IPS DF 6.9 (cell line): ENCODE measurements around the gene TRMT112.

ENCODE experiments used
- DNase-seq: peaks from one replicate; pipeline ENCODE4 v3.0.0-alpha.2; 2013; ENCODE audit warnings: low read depth, low spot score
- H3K27ac ChIP-seq: one replicate; pipeline ENCODE4 v1.5.1; 2013; ENCODE audit warnings: low read length, control low read depth
- H3K27me3 ChIP-seq: 2 replicates; pipeline ENCODE4 v1.6.1; 2013; ENCODE audit warnings: mild to moderate bottlenecking, low read length; ENCODE audit not compliant: control insufficient read depth, insufficient read depth
- H3K36me3 ChIP-seq: 2 replicates; pipeline ENCODE4 v1.6.1; 2013; ENCODE audit warnings: low read length; ENCODE audit not compliant: control insufficient read depth, insufficient read depth
- H3K4me1 ChIP-seq: 2 replicates; pipeline ENCODE4 v1.6.1; 2013; ENCODE audit warnings: low read length; ENCODE audit not compliant: control insufficient read depth, insufficient read depth
- H3K4me3 ChIP-seq: 2 replicates; pipeline ENCODE4 v1.5.1; 2013; ENCODE audit warnings: mild to moderate bottlenecking, low read length
- H3K9me3 ChIP-seq: 2 replicates; pipeline ENCODE4 v1.6.1; 2013; ENCODE audit warnings: low read length, inconsistent platforms; ENCODE audit not compliant: control insufficient read depth, insufficient read depth
- WGBS: extraction: QIAGEN DNeasy Blood & Tissue Kit; methylation state at CpG from one replicate; pipeline ENCODE4 v1.1.7; 2013; ENCODE audit warnings: mixed read lengths, missing lambda C conversion rate; ENCODE audit not compliant: insufficient read length, insufficient coverage; 5-methylcytosine and 5-hydroxymethylcytosine counted together

Gene TRMT112

GRCh38 chr11:64357904-64358535 lies 40.7 kb upstream of the TRMT112 start:
- Histone ChIP-seq H3K4me3 (no peak overlapping the region), H3K4me1 (peaks cover 13% of the 10 kb centered on the region), H3K9me3 (no peaks in the 10 kb centered on the region), H3K27me3 (no peaks in the 10 kb centered on the region), H3K36me3 (peaks cover 3% of the 10 kb centered on the region), H3K27ac (no peak overlapping the region)
- no CpG with 5 or more reads among the region's 13 CpGs for WGBS
- no peak for DNase-seq

GRCh38 chr11:64357446-64357845 lies 40.1 kb upstream of the TRMT112 start:
- Histone ChIP-seq H3K4me3 (no peak overlapping the region), H3K27ac (no peak overlapping the region), H3K4me1 (peaks cover 13% of the 10 kb centered on the region), H3K27me3 (no peaks in the 10 kb centered on the region), H3K9me3 (no peaks in the 10 kb centered on the region), H3K36me3 (peaks cover 3% of the 10 kb centered on the region)
- WGBS = no CpG with 5 or more reads among the region's 6 CpGs
- DNase-seq = no peak

- no peak for DNase-seq
- no peak overlapping the region for H3K27ac ChIP-seq
- no peaks in the 10 kb centered on the region; the same call in 1 of the 2 replicates for H3K36me3 ChIP-seq
- H3K4me1 ChIP-seq = peaks cover 13% of the 10 kb centered on the region
- no peaks in the 10 kb centered on the region for H3K27me3 ChIP-seq
- H3K4me3 ChIP-seq = no peak overlapping the region
- no CpG with 5 or more reads among the region's 25 CpGs for WGBS
- H3K9me3 ChIP-seq = no peaks in the 10 kb centered on the region
Observed at GRCh38 chr11:64356498-64357411, 39.4 kb upstream of the TRMT112 start.

- no peaks in the 10 kb centered on the region; the same call in 1 of the 2 replicates for H3K36me3 ChIP-seq
- no peaks in the 10 kb centered on the region for H3K9me3 ChIP-seq
- no peak overlapping the region for H3K4me3 ChIP-seq
- no peaks in the 10 kb centered on the region for H3K27me3 ChIP-seq
- no CpG with 5 or more reads among the region's 23 CpGs for WGBS
- DNase-seq = no peak
- H3K27ac ChIP-seq = no peak overlapping the region
- H3K4me1 ChIP-seq = peaks cover 13% of the 10 kb centered on the region
Observed at GRCh38 chr11:64355078-64355940, 38.0 kb upstream of the TRMT112 start.

GRCh38 chr11:64353715-64354506 lies 36.6 kb upstream of the TRMT112 start:
- DNase-seq = no peak
- no CpG with 5 or more reads among the region's 20 CpGs for WGBS
- Histone ChIP-seq H3K9me3 (no peaks in the 10 kb centered on the region), H3K36me3 (no peaks in the 10 kb centered on the region), H3K27me3 (no peaks in the 10 kb centered on the region), H3K4me1 (peaks cover 6% of the 10 kb centered on the region), H3K27ac (no peak overlapping the region), H3K4me3 (no peak overlapping the region)

- Histone ChIP-seq H3K36me3 (no peaks in the 10 kb centered on the region), H3K27ac (no peak overlapping the region), H3K27me3 (no peaks in the 10 kb centered on the region), H3K9me3 (no peaks in the 10 kb centered on the region), H3K4me3 (no peak overlapping the region), H3K4me1 (peaks cover 5% of the 10 kb centered on the region)
- no peak for DNase-seq
- WGBS = no CpG with 5 or more reads among the region's 34 CpGs
Observed at GRCh38 chr11:64352995-64353714, 35.8 kb upstream of the TRMT112 start.

- H3K27ac ChIP-seq = no peak overlapping the region
Observed at GRCh38 chr11:64352099-64352994, 35.0 kb upstream of the TRMT112 start.

GRCh38 chr11:64351136-64351631 lies 33.8 kb upstream of the TRMT112 start:
- DNase-seq = no peak
- Histone ChIP-seq H3K36me3 (no peaks in the 10 kb centered on the region), H3K4me1 (peaks cover 5% of the 10 kb centered on the region), H3K27ac (no peak overlapping the region), H3K9me3 (no peaks in the 10 kb centered on the region), H3K27me3 (no peaks in the 10 kb centered on the region), H3K4me3 (no peak overlapping the region)
- WGBS = no CpG with 5 or more reads among the region's 18 CpGs

More at GRCh38 chr11:64352099-64352994, 35.0 kb upstream of the TRMT112 start:
- Histone ChIP-seq H3K27me3 (no peaks in the 10 kb centered on the region), H3K36me3 (no peaks in the 10 kb centered on the region), H3K9me3 (no peaks in the 10 kb centered on the region), H3K4me3 (no peak overlapping the region), H3K4me1 (peaks cover 5% of the 10 kb centered on the region)
- DNase-seq = no peak
- WGBS = no CpG with 5 or more reads among the region's 33 CpGs
